Dendritic cell treated with granulocyte-macrophage colony-stimulating factor and Interleukin-4, amounts not matched to agents 40 ng/mL and 50 ng/mL, for 4 days (primary cell): ENCODE data around the gene HUS1.
"Not testable (repeated sequence)": the region's sequence is repeated elsewhere in the genome, so short reads cannot be mapped to it uniquely, and the experiment has no call there.

Source experiments
- H3K27ac Mint-ChIP-seq: one replicate; pipeline ENCODE4 v1.8.0; 2022; ENCODE audit warnings: mild to moderate bottlenecking, mixed read lengths
- H3K27me3 Mint-ChIP-seq: one replicate; pipeline ENCODE4 v1.8.0; 2022; ENCODE audit warnings: mild to moderate bottlenecking, mixed read lengths
- H3K36me3 Mint-ChIP-seq: one replicate; pipeline ENCODE4 v1.8.0; 2022; ENCODE audit warnings: low read depth, mixed read lengths
- H3K4me1 Mint-ChIP-seq: one replicate; pipeline ENCODE4 v1.8.0; 2022; ENCODE audit warnings: low read depth, mixed read lengths
- H3K4me3 Mint-ChIP-seq: one replicate; pipeline ENCODE4 v1.8.0; 2022; ENCODE audit warnings: mild to moderate bottlenecking, moderate library complexity, mixed read lengths
- H3K9me3 Mint-ChIP-seq: one replicate; pipeline ENCODE4 v1.8.0; 2022; ENCODE audit warnings: mixed read lengths
- intact Hi-C: fragments of 100-400 bp; cut with micrococcal nuclease; formaldehyde crosslinking; loops from one replicate; pipeline ENCODE4 v1.15.0; 2022

HUS1 gene

GRCh38 chr7:47979145-47979831 lies at the start of gene HUS1:
Gene HUS1, minus strand, starts transcription at chr7:47979615. Its CDS starts 96 bp downstream, at chr7:47979519.
- no peaks in the 10 kb centered on the region for H3K9me3 Mint-ChIP-seq

GRCh38 chr7:48028938-48029337 lies 49.5 kb upstream of the HUS1 start, which contains the start of gene SUN3:
Gene SUN3, minus strand, starts transcription at chr7:48029107. Its CDS starts 169 bp downstream, at chr7:48028938.
- Mint-ChIP-seq H3K27ac (no peak within 1 kb of the TSS), H3K9me3 (peaks cover 10% of the 10 kb centered on the region), H3K4me1 (no peaks in the 10 kb centered on the region), H3K4me3 (no peak within 1 kb of the TSS), H3K36me3 (no peaks in the 10 kb centered on the region), H3K27me3 (peaks cover 36% of the 10 kb centered on the region)
- intact Hi-C loops = no loop called here

More at GRCh38 chr7:47979145-47979831, at the start of gene HUS1:
- Mint-ChIP-seq H3K27ac (peak within 1 kb of the TSS; percentile 95), H3K27me3 (no peaks in the 10 kb centered on the region), H3K36me3 (peaks cover 53% of the 10 kb centered on the region), H3K4me3 (peak within 1 kb of the TSS; percentile 83), H3K4me1 (peaks cover 19% of the 10 kb centered on the region)
- intact Hi-C loops = loop anchor here (1.0 to 2.0 kb wide), 2 partner anchors 9 to 110 kb away; partner anchors contain the start of gene UPP1

GRCh38 chr7:48025624-48026023 lies 46.2 kb upstream of the HUS1 start:
- H3K9me3 Mint-ChIP-seq = peaks cover 23% of the 10 kb centered on the region
- H3K4me1 Mint-ChIP-seq = no peaks in the 10 kb centered on the region
- H3K27ac Mint-ChIP-seq = no peak overlapping the region
- intact Hi-C loops = no loop called here
- peaks cover 26% of the 10 kb centered on the region for H3K27me3 Mint-ChIP-seq
- H3K36me3 Mint-ChIP-seq = no peaks in the 10 kb centered on the region
- no peak overlapping the region for H3K4me3 Mint-ChIP-seq

GRCh38 chr7:48017674-48018073 lies 38.3 kb upstream of the HUS1 start:
- intact Hi-C loops = no loop called here
- Mint-ChIP-seq H3K36me3 (no peaks in the 10 kb centered on the region), H3K4me3 (no peak overlapping the region), H3K27ac (no peak overlapping the region), H3K9me3 (peaks cover under 1% of the 10 kb centered on the region), H3K4me1 (no peaks in the 10 kb centered on the region), H3K27me3 (peaks cover 12% of the 10 kb centered on the region)

GRCh38 chr7:48016641-48017040 lies 37.2 kb upstream of the HUS1 start:
- Mint-ChIP-seq H3K9me3 (no peaks in the 10 kb centered on the region), H3K36me3 (no peaks in the 10 kb centered on the region)
- intact Hi-C loops = no loop called here

GRCh38 chr7:48011951-48012350 lies 32.5 kb upstream of the HUS1 start:
- Mint-ChIP-seq H3K9me3 (no peaks in the 10 kb centered on the region), H3K4me1 (peaks cover 30% of the 10 kb centered on the region), H3K27me3 (no peaks in the 10 kb centered on the region), H3K27ac (peak overlapping the region; percentile 74), H3K4me3 (peak overlapping the region; percentile 54), H3K36me3 (no peaks in the 10 kb centered on the region)
- intact Hi-C loops = no loop called here

More at GRCh38 chr7:48016641-48017040, 37.2 kb upstream of the HUS1 start:
- peaks cover 3% of the 10 kb centered on the region for H3K4me1 Mint-ChIP-seq
- H3K27me3 Mint-ChIP-seq = peaks cover 12% of the 10 kb centered on the region
- no peak overlapping the region for H3K4me3 Mint-ChIP-seq
- no peak overlapping the region for H3K27ac Mint-ChIP-seq

- Mint-ChIP-seq H3K36me3 (no peaks in the 10 kb centered on the region), H3K27me3 (no peaks in the 10 kb centered on the region), H3K9me3 (no peaks in the 10 kb centered on the region), H3K27ac (peak overlapping the region; percentile 74), H3K4me3 (no peak overlapping the region), H3K4me1 (peaks cover 30% of the 10 kb centered on the region)
- intact Hi-C loops = no loop called here
Measured at GRCh38 chr7:48011323-48011722, 31.9 kb upstream of the HUS1 start.

- intact Hi-C loops = loop anchor here (10.0 kb wide), 1 partner anchor 65 kb away; the partner anchor contains the start of gene PKD1L1
- Mint-ChIP-seq H3K4me3 (no peak overlapping the region), H3K27ac (peak overlapping the region; percentile 74), H3K4me1 (peaks cover 33% of the 10 kb centered on the region), H3K27me3 (no peaks in the 10 kb centered on the region), H3K36me3 (no peaks in the 10 kb centered on the region), H3K9me3 (no peaks in the 10 kb centered on the region)
Measured at GRCh38 chr7:48009954-48010353, 30.5 kb upstream of the HUS1 start.

GRCh38 chr7:48009257-48009656 lies 29.8 kb upstream of the HUS1 start:
- no peaks in the 10 kb centered on the region for H3K36me3 Mint-ChIP-seq
- H3K27me3 Mint-ChIP-seq = no peaks in the 10 kb centered on the region
- H3K4me1 Mint-ChIP-seq = peaks cover 40% of the 10 kb centered on the region
- H3K4me3 Mint-ChIP-seq = no peak overlapping the region
- intact Hi-C loops = loop anchor here (10.0 kb wide), 1 partner anchor 64 kb away; the partner anchor contains the start of gene PKD1L1
- H3K27ac Mint-ChIP-seq = peak overlapping the region; percentile 52
- H3K9me3 Mint-ChIP-seq = no peaks in the 10 kb centered on the region

- Mint-ChIP-seq H3K36me3 (no peaks in the 10 kb centered on the region), H3K9me3 (no peaks in the 10 kb centered on the region), H3K4me1 (peaks cover 42% of the 10 kb centered on the region), H3K27ac (no peak overlapping the region), H3K4me3 (no peak overlapping the region), H3K27me3 (no peaks in the 10 kb centered on the region)
- intact Hi-C loops = loop anchor here (10.0 kb wide), 1 partner anchor 62 kb away; the partner anchor contains the start of gene PKD1L1
Measured at GRCh38 chr7:48006866-48007265, 27.5 kb upstream of the HUS1 start.

GRCh38 chr7:48004638-48005037 lies 25.2 kb upstream of the HUS1 start:
- Mint-ChIP-seq H3K27me3 (no peaks in the 10 kb centered on the region), H3K36me3 (no peaks in the 10 kb centered on the region), H3K4me1 (peaks cover 21% of the 10 kb centered on the region), H3K27ac (peak overlapping the region; percentile 48), H3K9me3 (no peaks in the 10 kb centered on the region), H3K4me3 (peak overlapping the region; percentile 46)
- intact Hi-C loops = loop anchor here (10.0 kb wide), 1 partner anchor 60 kb away; the partner anchor contains the start of gene PKD1L1

- Mint-ChIP-seq H3K27ac (peak overlapping the region; percentile 48), H3K9me3 (no peaks in the 10 kb centered on the region), H3K4me1 (peaks cover 15% of the 10 kb centered on the region), H3K27me3 (no peaks in the 10 kb centered on the region), H3K4me3 (no peak overlapping the region), H3K36me3 (no peaks in the 10 kb centered on the region)
- intact Hi-C loops = loop anchor here (10.0 kb wide), 1 partner anchor 59 kb away; the partner anchor contains the start of gene PKD1L1
Measured at GRCh38 chr7:48004032-48004431, 24.6 kb upstream of the HUS1 start.

- intact Hi-C loops = loop anchor here (10.0 kb wide), 1 partner anchor 55 kb away; the partner anchor contains the start of gene PKD1L1
- not testable (repeated sequence) for H3K4me3 Mint-ChIP-seq, H3K27ac Mint-ChIP-seq
Measured at GRCh38 chr7:48000164-48000563, 20.7 kb upstream of the HUS1 start.

GRCh38 chr7:47999413-47999812 lies 20.0 kb upstream of the HUS1 start:
- Mint-ChIP-seq H3K9me3 (peaks cover 10% of the 10 kb centered on the region), H3K27ac (no peak overlapping the region), H3K27me3 (no peaks in the 10 kb centered on the region), H3K36me3 (no peaks in the 10 kb centered on the region), H3K4me3 (no peak overlapping the region), H3K4me1 (peaks cover 6% of the 10 kb centered on the region)
- intact Hi-C loops = no loop called here

More at GRCh38 chr7:48000164-48000563, 20.7 kb upstream of the HUS1 start:
- H3K36me3 Mint-ChIP-seq, H3K27me3 Mint-ChIP-seq, H3K9me3 Mint-ChIP-seq: not testable (repeated sequence)
- H3K4me1 Mint-ChIP-seq = peaks cover 13% of the 10 kb centered on the region
